Bronchial epithelial cell (primary cell): ENCODE data around the gene ZCCHC8. TPM values are rescaled to one million over a fixed set of nuclear protein-coding genes. Genes with fewer than 3 reads are reported as not detected.
"Not testable (repeated sequence)": the region's sequence is repeated elsewhere in the genome, so short reads cannot be mapped to it uniquely, and the experiment has no call there.

ENCODE experiments used
- DNase-seq: peaks from one replicate; pipeline ENCODE4 v3.0.0-alpha.2; 2010; ENCODE audit warnings: low read depth
- FAIRE-seq: peaks from 2 replicates; lab custom pipeline; 2011; peaks lifted over from hg19 to GRCh38; lab: Jason Lieb, UNC
- H3K27me3 ChIP-seq: 2 replicates; pipeline ENCODE4 v1.5.1; 2011; ENCODE audit warnings: low read length; ENCODE audit not compliant: control insufficient read depth, insufficient read depth
- H3K36me3 ChIP-seq: 2 replicates; pipeline ENCODE4 v1.5.1; 2011; ENCODE audit warnings: low read length; ENCODE audit not compliant: control insufficient read depth, insufficient read depth
- H3K4me3 ChIP-seq: 2 replicates; pipeline ENCODE4 v1.5.1; 2011; ENCODE audit warnings: mild to moderate bottlenecking, low read depth, low read length, control low read depth
- total RNA-seq: library from RNA; depleted of rRNA; stranded (reverse); fragments of >200 nt; gene quantifications from 2 replicates; pipeline ENCODE4 v1.2.1, GENCODE V29; 2014
- TF ChIP-seq, protein P1 (sequence below): IDR thresholded peaks from 2 replicates; pipeline ENCODE4 v1.5.1; 2011; ENCODE audit warnings: mild to moderate bottlenecking, moderate library complexity, low read length, control low read depth, inconsistent platforms; ENCODE audit not compliant: insufficient read depth, severe bottlenecking

Gene ZCCHC8
- total RNA-seq, 1 donor from 2014 or later: 12.9 TPM

GRCh38 chr12:122486805-122487426 lies 13.8 kb downstream of the ZCCHC8 start:
- no peak for DNase-seq
- H3K4me3 ChIP-seq: no peak overlapping the region
- FAIRE-seq: no peak
- no peaks in the 10 kb centered on the region for H3K27me3 ChIP-seq
- TF ChIP-seq, protein P1, sequence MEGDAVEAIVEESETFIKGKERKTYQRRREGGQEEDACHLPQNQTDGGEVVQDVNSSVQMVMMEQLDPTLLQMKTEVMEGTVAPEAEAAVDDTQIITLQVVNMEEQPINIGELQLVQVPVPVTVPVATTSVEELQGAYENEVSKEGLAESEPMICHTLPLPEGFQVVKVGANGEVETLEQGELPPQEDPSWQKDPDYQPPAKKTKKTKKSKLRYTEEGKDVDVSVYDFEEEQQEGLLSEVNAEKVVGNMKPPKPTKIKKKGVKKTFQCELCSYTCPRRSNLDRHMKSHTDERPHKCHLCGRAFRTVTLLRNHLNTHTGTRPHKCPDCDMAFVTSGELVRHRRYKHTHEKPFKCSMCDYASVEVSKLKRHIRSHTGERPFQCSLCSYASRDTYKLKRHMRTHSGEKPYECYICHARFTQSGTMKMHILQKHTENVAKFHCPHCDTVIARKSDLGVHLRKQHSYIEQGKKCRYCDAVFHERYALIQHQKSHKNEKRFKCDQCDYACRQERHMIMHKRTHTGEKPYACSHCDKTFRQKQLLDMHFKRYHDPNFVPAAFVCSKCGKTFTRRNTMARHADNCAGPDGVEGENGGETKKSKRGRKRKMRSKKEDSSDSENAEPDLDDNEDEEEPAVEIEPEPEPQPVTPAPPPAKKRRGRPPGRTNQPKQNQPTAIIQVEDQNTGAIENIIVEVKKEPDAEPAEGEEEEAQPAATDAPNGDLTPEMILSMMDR: no peak
- H3K36me3 ChIP-seq: peaks cover 18% of the 10 kb centered on the region

DNA sequence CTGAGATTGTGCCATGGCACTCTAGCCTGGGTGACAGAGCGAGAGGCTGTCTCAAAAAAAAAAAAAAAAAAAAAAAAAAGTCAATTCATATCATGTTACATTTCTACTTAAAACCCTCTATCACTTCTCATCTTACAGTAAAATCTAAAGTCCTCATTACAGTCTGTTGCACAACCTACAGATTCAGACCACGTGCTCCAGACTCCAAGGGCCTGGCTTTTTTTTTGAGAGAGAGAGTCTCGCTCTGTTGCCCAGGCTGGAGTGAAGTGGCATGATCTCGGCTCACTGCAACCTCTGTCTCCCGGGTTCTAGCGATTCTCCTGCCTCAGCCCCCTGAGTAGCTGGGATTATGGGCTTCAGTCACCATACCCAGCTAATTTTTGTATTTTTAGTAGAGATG lies 14.4 kb downstream of the ZCCHC8 start:
- peaks cover 19% of the 10 kb centered on the region for H3K36me3 ChIP-seq
- FAIRE-seq, H3K27me3 ChIP-seq, DNase-seq, H3K4me3 ChIP-seq: not testable (repeated sequence)

GRCh38 chr12:122484385-122484784 lies 16.3 kb downstream of the ZCCHC8 start:
- FAIRE-seq, DNase-seq, H3K27me3 ChIP-seq, H3K4me3 ChIP-seq: not testable (repeated sequence)
- peaks cover 18% of the 10 kb centered on the region for H3K36me3 ChIP-seq

- no peak for FAIRE-seq
Observed at GRCh38 chr12:122483969-122484368, 16.8 kb downstream of the ZCCHC8 start.

GRCh38 chr12:122481861-122482260 lies 18.9 kb downstream of the ZCCHC8 start:
- no peak for FAIRE-seq
- H3K36me3 ChIP-seq: peaks cover 23% of the 10 kb centered on the region

More at GRCh38 chr12:122483969-122484368, 16.8 kb downstream of the ZCCHC8 start:
- H3K27me3 ChIP-seq: no peaks in the 10 kb centered on the region
- H3K36me3 ChIP-seq: peaks cover 17% of the 10 kb centered on the region
- TF ChIP-seq, protein P1: no peak
- no peak for DNase-seq
- H3K4me3 ChIP-seq: no peak overlapping the region

DNA sequence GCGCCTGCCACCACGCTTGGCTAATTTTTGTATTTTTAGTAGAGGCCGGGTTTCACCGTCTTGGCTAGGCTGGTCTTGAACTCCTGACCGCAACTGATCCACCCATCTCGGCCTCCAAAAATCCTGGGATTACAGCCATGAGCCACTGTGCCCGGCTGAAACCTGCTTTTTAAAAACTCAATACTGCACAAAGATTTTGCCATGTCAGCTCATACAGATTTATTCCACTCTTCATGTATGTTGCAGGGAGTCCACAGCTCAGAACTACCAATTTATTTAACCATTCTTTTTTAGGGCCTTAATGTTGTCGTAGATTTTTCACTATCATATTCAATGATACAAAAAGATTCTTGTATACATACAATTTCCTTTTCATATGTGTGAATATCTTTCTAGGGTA lies 20.0 kb downstream of the ZCCHC8 start:
- no peak overlapping the region for H3K4me3 ChIP-seq
- no peak for DNase-seq
- FAIRE-seq: no peak
- peaks cover 23% of the 10 kb centered on the region for H3K36me3 ChIP-seq
- TF ChIP-seq, protein P1: no peak
- no peaks in the 10 kb centered on the region for H3K27me3 ChIP-seq

More at GRCh38 chr12:122481861-122482260, 18.9 kb downstream of the ZCCHC8 start:
- TF ChIP-seq, protein P1: no peak
- no peaks in the 10 kb centered on the region for H3K27me3 ChIP-seq
- no peak overlapping the region for H3K4me3 ChIP-seq
- DNase-seq: no peak

- Histone ChIP-seq H3K36me3 (peaks cover 21% of the 10 kb centered on the region), H3K27me3 (no peaks in the 10 kb centered on the region), H3K4me3 (no peak overlapping the region)
- TF ChIP-seq, protein P1: no peak
- DNase-seq (no peak), FAIRE-seq (no peak)
Observed at GRCh38 chr12:122474324-122474716, 26.4 kb downstream of the ZCCHC8 start.
